H9 (cell line): ENCODE data around the gene CDR2. TPM values are rescaled to one million over a fixed set of nuclear protein-coding genes. Genes with fewer than 3 reads are reported as not detected.

Experiments used
- DNase-seq: peaks from one replicate; pipeline ENCODE4 v3.0.0-alpha.2; 2017
- H2AFZ ChIP-seq: one replicate; pipeline ENCODE4 v1.6.1; 2013; ENCODE audit warnings: mild to moderate bottlenecking, low read length, control low read depth, moderate library complexity
- H2AK5ac ChIP-seq: 2 replicates; pipeline ENCODE4 v1.6.1; 2013; ENCODE audit warnings: low read length, control low read depth, mixed read lengths; ENCODE audit not compliant: insufficient read length
- H2BK120ac ChIP-seq: one replicate; pipeline ENCODE4 v1.6.1; 2013; ENCODE audit warnings: low read depth, mild to moderate bottlenecking, low read length, control low read depth, inconsistent platforms; ENCODE audit not compliant: poor library complexity, severe bottlenecking
- H2BK12ac ChIP-seq: 2 replicates; pipeline ENCODE4 v1.6.1; 2013; ENCODE audit warnings: low read length, control low read depth, mixed read lengths, low read depth; ENCODE audit not compliant: insufficient read length
- H2BK15ac ChIP-seq: 2 replicates; pipeline ENCODE4 v1.6.1; 2013; ENCODE audit warnings: low read depth, low read length, control low read depth
- H2BK20ac ChIP-seq: one replicate; pipeline ENCODE4 v1.6.1; 2013; ENCODE audit warnings: low read depth, mild to moderate bottlenecking, low read length, control low read depth, inconsistent platforms; ENCODE audit not compliant: poor library complexity, severe bottlenecking
- H2BK5ac ChIP-seq: 2 replicates; pipeline ENCODE4 v1.6.1; 2013; ENCODE audit warnings: low read length, control low read depth, mixed read lengths; ENCODE audit not compliant: insufficient read length
- H3K14ac ChIP-seq: 2 replicates; pipeline ENCODE4 v1.6.1; 2013; ENCODE audit warnings: low read length, control low read depth; ENCODE audit not compliant: insufficient read depth
- H3K18ac ChIP-seq: 2 replicates; pipeline ENCODE4 v1.6.1; 2013; ENCODE audit warnings: low read depth, mild to moderate bottlenecking, mixed read lengths, low read length, control low read depth; ENCODE audit not compliant: insufficient read length
- H3K23ac ChIP-seq: 2 replicates; pipeline ENCODE4 v1.6.1; 2013; ENCODE audit warnings: low read length, control low read depth, mixed read lengths, low read depth; ENCODE audit not compliant: insufficient read length
- H3K23me2 ChIP-seq: 2 replicates; pipeline ENCODE4 v1.6.1; 2013; ENCODE audit warnings: low read depth, mild to moderate bottlenecking, mixed read lengths, low read length, control low read depth; ENCODE audit not compliant: insufficient read length, poor library complexity, severe bottlenecking
- H3K27ac ChIP-seq: 2 replicates; pipeline ENCODE4 v1.5.1; 2013; ENCODE audit warnings: low read length, control low read depth, mixed read lengths, low read depth; ENCODE audit not compliant: insufficient read length
- H3K27me3 ChIP-seq: 2 replicates; pipeline ENCODE4 v1.6.1; 2013; ENCODE audit warnings: low read length, control low read depth, inconsistent platforms; ENCODE audit not compliant: insufficient read depth
- H3K4ac ChIP-seq: 2 replicates; pipeline ENCODE4 v1.6.1; 2013; ENCODE audit warnings: low read depth, mild to moderate bottlenecking, control low read depth, inconsistent platforms, low read length, moderate library complexity
- H3K4me1 ChIP-seq: 2 replicates; pipeline ENCODE4 v1.6.1; 2013; ENCODE audit warnings: low read length, control low read depth, inconsistent platforms; ENCODE audit not compliant: insufficient read depth
- H3K4me2 ChIP-seq: 2 replicates; pipeline ENCODE4 v1.6.1; 2013; ENCODE audit warnings: low read length, control low read depth, mixed read lengths; ENCODE audit not compliant: insufficient read length, insufficient read depth
- H3K56ac ChIP-seq: 2 replicates; pipeline ENCODE4 v1.6.1; 2013; ENCODE audit warnings: low read depth, mild to moderate bottlenecking, mixed read lengths, low read length, control low read depth; ENCODE audit not compliant: insufficient read length
- H3K79me1 ChIP-seq: 2 replicates; pipeline ENCODE4 v1.6.1; 2013; ENCODE audit warnings: low read depth, mild to moderate bottlenecking, moderate library complexity, low read length, control low read depth, inconsistent platforms; ENCODE audit not compliant: insufficient read depth, poor library complexity, severe bottlenecking
- H3K79me2 ChIP-seq: 2 replicates; pipeline ENCODE4 v1.6.1; 2013; ENCODE audit warnings: low read length, control low read depth, inconsistent platforms; ENCODE audit not compliant: insufficient read depth
- H3K9ac ChIP-seq: 2 replicates; pipeline ENCODE4 v1.6.1; 2013; ENCODE audit warnings: low read length, control low read depth, mixed read lengths; ENCODE audit not compliant: insufficient read length; ENCODE audit errors: extremely low read depth
- H3K9me3 ChIP-seq: one replicate; pipeline ENCODE4 v1.6.1; 2013; ENCODE audit warnings: low read depth, low read length, inconsistent platforms; ENCODE audit not compliant: control insufficient read depth
- H3T11ph ChIP-seq: one replicate; pipeline ENCODE4 v1.6.1; 2013; ENCODE audit warnings: mild to moderate bottlenecking, low read length, control low read depth, inconsistent platforms
- H4K20me1 ChIP-seq: one replicate; pipeline ENCODE4 v1.6.1; 2013; ENCODE audit not compliant: control insufficient read depth, insufficient read length, insufficient read depth
- H4K5ac ChIP-seq: 2 replicates; pipeline ENCODE4 v1.6.1; 2013; ENCODE audit warnings: low read depth, mild to moderate bottlenecking, mixed read lengths, low read length, control low read depth; ENCODE audit not compliant: insufficient read length
- H4K8ac ChIP-seq: replicated peaks from 2 replicates; pipeline ENCODE4 v1.6.1; 2013; ENCODE audit warnings: low read length, control low read depth, mixed read lengths, low read depth; ENCODE audit not compliant: insufficient read length
- H4K91ac ChIP-seq: 2 replicates; pipeline ENCODE4 v1.6.1; 2013; ENCODE audit warnings: low read depth, mild to moderate bottlenecking, moderate library complexity, mixed read lengths, low read length, control low read depth; ENCODE audit not compliant: insufficient read length
- H3K27ac Mint-ChIP-seq, 3 experiments: 2 replicates in 2 of 3; 3 replicates in 1 of 3; pipeline ENCODE4 v1.8.0; 2020 to 2021; ENCODE audit warnings: mixed read lengths in 3 of 3, mild to moderate bottlenecking in 1 of 3, moderate library complexity in 1 of 3
- H3K27me3 Mint-ChIP-seq: 2 replicates; pipeline ENCODE4 v1.8.0; 2021; ENCODE audit warnings: low read depth, mild to moderate bottlenecking, moderate library complexity, mixed read lengths
- H3K36me3 Mint-ChIP-seq, 3 experiments: 2 replicates in 2 of 3; 3 replicates in 1 of 3; pipeline ENCODE4 v1.8.0; 2020 to 2021; ENCODE audit warnings: low read depth in 3 of 3, mixed read lengths in 3 of 3; ENCODE audit not compliant: insufficient read depth in 1 of 3
- H3K4me1 Mint-ChIP-seq, 2 experiments: 2 replicates each; pipeline ENCODE4 v1.8.0; 2020; ENCODE audit warnings: mixed read lengths in 2 of 2
- H3K4me3 Mint-ChIP-seq, 2 experiments: 2 replicates in 1 of 2; 3 replicates in 1 of 2; pipeline ENCODE4 v1.8.0; 2020 to 2021; ENCODE audit warnings: mild to moderate bottlenecking in 2 of 2, mixed read lengths in 2 of 2, moderate library complexity in 1 of 2
- H3K9me3 Mint-ChIP-seq, 2 experiments: 2 replicates in 1 of 2; 3 replicates in 1 of 2; pipeline ENCODE4 v1.8.0; 2020; ENCODE audit warnings: mild to moderate bottlenecking in 2 of 2, mixed read lengths in 2 of 2, moderate library complexity in 1 of 2
- WGBS: extraction: QIAGEN DNeasy Blood & Tissue Kit; methylation state at CpG from one replicate; pipeline ENCODE4 v1.1.7; 2013; ENCODE audit warnings: missing lambda C conversion rate, low lambda C conversion rate, mixed read lengths; ENCODE audit not compliant: insufficient read length; ENCODE audit errors: extremely low coverage; 5-methylcytosine and 5-hydroxymethylcytosine counted together
- total RNA-seq: library from RNA; stranded (reverse); gene quantifications from 2 replicates; pipeline ENCODE4 v1.2.1, GENCODE V29; 2021
- TF ChIP-seq, protein P1 (sequence below): fragments of 200-600 bp; sonication (generic); conservative IDR thresholded peaks from 3 replicates; pipeline ENCODE4 v1.8.0; 2021; ENCODE audit warnings: antibody characterized with exemption, mild to moderate bottlenecking

CDR2 gene
- total RNA-seq, 1 experiment from 2014 or later = 33.4 TPM

GRCh38 chr16:22311520-22311919 lies 62.9 kb downstream of the CDR2 start:
- H3K23ac ChIP-seq = no peak overlapping the region
- no peak overlapping the region for H4K8ac ChIP-seq
- H3K4me2 ChIP-seq = no peak overlapping the region
- H3K23me2 ChIP-seq = no peaks in the 10 kb centered on the region
- no peak overlapping the region for H2BK120ac ChIP-seq
- DNase-seq = no peak
- H2BK12ac ChIP-seq = no peak overlapping the region
- no peak overlapping the region for H3K27ac Mint-ChIP-seq
- H3K36me3 Mint-ChIP-seq = peaks cover 31 to 81% (median 79%) of the 10 kb centered on the region in 3 experiments
- no peak overlapping the region for H4K5ac ChIP-seq
- H3K4me1 ChIP-seq = no peaks in the 10 kb centered on the region
- peaks cover 0 to 6% of the 10 kb centered on the region in 2 experiments; a peak in 2 of 4 replicates for H3K4me1 Mint-ChIP-seq
- H2AFZ ChIP-seq = no peak overlapping the region
- no peak overlapping the region for H2BK15ac ChIP-seq
- H3K56ac ChIP-seq = no peak overlapping the region
- no peak overlapping the region for H3K4me3 Mint-ChIP-seq
- H3K18ac ChIP-seq = no peak overlapping the region
- no peaks in the 10 kb centered on the region; a peak in 1 of 5 replicates for H3K9me3 Mint-ChIP-seq
- no peak overlapping the region for H3K27ac ChIP-seq
- H2AK5ac ChIP-seq = no peak overlapping the region
- no peaks in the 10 kb centered on the region for H4K20me1 ChIP-seq
- H3K79me1 ChIP-seq = no peaks in the 10 kb centered on the region
- H2BK5ac ChIP-seq = no peak overlapping the region
- H2BK20ac ChIP-seq = no peak overlapping the region
- no CpG with 5 or more reads among the region's 4 CpGs for WGBS
- no peaks in the 10 kb centered on the region for H3K27me3 ChIP-seq
- no peak overlapping the region for H3K9ac ChIP-seq
- no peaks in the 10 kb centered on the region for H3K27me3 Mint-ChIP-seq
- TF ChIP-seq, protein P1, sequence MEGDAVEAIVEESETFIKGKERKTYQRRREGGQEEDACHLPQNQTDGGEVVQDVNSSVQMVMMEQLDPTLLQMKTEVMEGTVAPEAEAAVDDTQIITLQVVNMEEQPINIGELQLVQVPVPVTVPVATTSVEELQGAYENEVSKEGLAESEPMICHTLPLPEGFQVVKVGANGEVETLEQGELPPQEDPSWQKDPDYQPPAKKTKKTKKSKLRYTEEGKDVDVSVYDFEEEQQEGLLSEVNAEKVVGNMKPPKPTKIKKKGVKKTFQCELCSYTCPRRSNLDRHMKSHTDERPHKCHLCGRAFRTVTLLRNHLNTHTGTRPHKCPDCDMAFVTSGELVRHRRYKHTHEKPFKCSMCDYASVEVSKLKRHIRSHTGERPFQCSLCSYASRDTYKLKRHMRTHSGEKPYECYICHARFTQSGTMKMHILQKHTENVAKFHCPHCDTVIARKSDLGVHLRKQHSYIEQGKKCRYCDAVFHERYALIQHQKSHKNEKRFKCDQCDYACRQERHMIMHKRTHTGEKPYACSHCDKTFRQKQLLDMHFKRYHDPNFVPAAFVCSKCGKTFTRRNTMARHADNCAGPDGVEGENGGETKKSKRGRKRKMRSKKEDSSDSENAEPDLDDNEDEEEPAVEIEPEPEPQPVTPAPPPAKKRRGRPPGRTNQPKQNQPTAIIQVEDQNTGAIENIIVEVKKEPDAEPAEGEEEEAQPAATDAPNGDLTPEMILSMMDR = no peak
- H3K14ac ChIP-seq = no peak overlapping the region
- H3T11ph ChIP-seq = no peak overlapping the region
- H3K9me3 ChIP-seq = no peaks in the 10 kb centered on the region
- H4K91ac ChIP-seq = no peak overlapping the region
- no peak overlapping the region for H3K4ac ChIP-seq
- peaks cover 2% of the 10 kb centered on the region; the same call in 1 of the 2 replicates for H3K79me2 ChIP-seq
